ENCODE data around the gene TENM4.
A peak's percentile ranks its signal among the peaks of the same experiment; 100 is the strongest.

The TENM4 gene

GRCh38 chr11:79242616-79243015, 198.2 kb downstream of the TENM4 start:
- no peak for TF ChIP-seq CTCF (conservative IDR thresholded peaks at IDR 0.05; ENCODE audit: low read depth, low read length)
- H3K4me3 ChIP-seq (ENCODE audit: low read depth, low read length): no peak overlapping the region
- DNase-seq (ENCODE audit: low read depth): peak; percentile 65

- no peak overlapping the region for H3K4me3 ChIP-seq (ENCODE audit: low read depth, low read length)
- TF ChIP-seq CTCF (conservative IDR thresholded peaks at IDR 0.05; ENCODE audit: low read depth, low read length): no peak
- DNase-seq (ENCODE audit: low read depth): no peak
Measured at GRCh38 chr11:79241852-79242241, 199.0 kb downstream of the TENM4 start.

GRCh38 chr11:79241205-79241851, 199.5 kb downstream of the TENM4 start:
- no peak for DNase-seq (ENCODE audit: low read depth)
- H3K4me3 ChIP-seq (ENCODE audit: low read depth, low read length): no peak overlapping the region
- no peak for TF ChIP-seq CTCF (conservative IDR thresholded peaks at IDR 0.05; ENCODE audit: low read depth, low read length)

- peak; percentile 92 for DNase-seq (ENCODE audit: low read depth)
- no peak overlapping the region for H3K4me3 ChIP-seq (ENCODE audit: low read depth, low read length)
- no peak for TF ChIP-seq CTCF (conservative IDR thresholded peaks at IDR 0.05; ENCODE audit: low read depth, low read length)
Measured at GRCh38 chr11:79237703-79238102, 203.1 kb downstream of the TENM4 start.

- no peak overlapping the region for H3K4me3 ChIP-seq (ENCODE audit: low read depth, low read length)
- no peak for TF ChIP-seq CTCF (conservative IDR thresholded peaks at IDR 0.05; ENCODE audit: low read depth, low read length)
- no peak for DNase-seq (ENCODE audit: low read depth)
Measured at GRCh38 chr11:79237091-79237490, 203.7 kb downstream of the TENM4 start.

DNA sequence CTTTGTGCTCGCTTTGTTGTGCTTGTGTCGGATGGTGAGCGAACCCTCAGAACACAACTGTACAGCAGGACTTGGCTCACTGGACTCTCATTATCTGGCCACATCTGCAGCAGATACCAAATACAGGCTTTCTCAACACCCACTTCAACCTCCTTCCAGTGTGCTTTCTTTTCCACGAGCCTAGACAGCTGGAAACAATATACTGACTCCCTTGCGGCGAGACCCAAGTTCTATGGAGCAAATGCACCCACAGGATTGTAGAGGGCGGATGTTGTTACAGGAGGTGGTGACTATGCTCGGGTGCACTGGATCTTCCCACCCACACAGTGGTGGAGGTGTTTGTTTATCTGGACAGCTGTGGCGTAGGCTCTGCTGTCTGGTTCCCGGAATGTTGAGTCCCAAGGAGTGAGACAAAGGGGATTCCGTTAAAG, 204.3 kb downstream of the TENM4 start:
- TF ChIP-seq CTCF (conservative IDR thresholded peaks at IDR 0.05; ENCODE audit: low read depth, low read length): no peak
- H3K4me3 ChIP-seq (ENCODE audit: low read depth, low read length): no peak overlapping the region
- DNase-seq (ENCODE audit: low read depth): peak; percentile 93

DNA sequence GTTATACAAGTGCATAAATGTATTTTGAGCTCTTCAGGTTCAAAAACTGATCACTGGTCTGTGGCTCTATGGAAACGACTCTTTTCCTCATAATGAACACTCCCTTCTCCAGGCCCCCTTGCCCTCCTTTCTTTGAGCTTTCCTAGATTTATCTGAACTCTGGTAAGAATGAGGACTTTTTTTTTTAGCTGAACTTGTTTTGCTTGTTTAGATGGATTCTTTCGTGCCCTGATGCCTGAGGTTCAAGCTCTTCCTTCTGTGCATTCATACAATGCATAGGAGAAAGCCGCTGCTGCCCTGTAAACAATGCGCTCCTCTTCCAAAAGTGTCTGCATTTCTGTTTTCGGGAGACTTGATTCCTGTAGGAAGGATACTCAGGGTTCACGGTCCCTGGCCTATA, 205.1 kb downstream of the TENM4 start:
- H3K4me3 ChIP-seq (ENCODE audit: low read depth, low read length): no peak overlapping the region
- no peak for DNase-seq (ENCODE audit: low read depth)
- no peak for TF ChIP-seq CTCF (conservative IDR thresholded peaks at IDR 0.05; ENCODE audit: low read depth, low read length)

All from choroid plexus epithelial cell (primary cell).